ENCODE data around the gene GMDS.

The GMDS gene

GRCh38 chr6:1868561-1869261 lies 376.7 kb downstream of the GMDS start:
- no peak for DNase-seq (ENCODE audit: low read depth in 2 of 2)
- no peak overlapping the region for H3K4me3 ChIP-seq (replicated peaks in 1 of 2; ENCODE audit: low read depth in 2 of 2, low read length in 2 of 2)
- no peak for TF ChIP-seq CTCF (IDR thresholded peaks at IDR 0.05; ENCODE audit: low read depth, low read length)

GRCh38 chr6:1867197-1867596 lies 378.2 kb downstream of the GMDS start:
- TF ChIP-seq CTCF (IDR thresholded peaks at IDR 0.05; ENCODE audit: low read depth, low read length): no peak
- no peak for DNase-seq (ENCODE audit: low read depth in 2 of 2)
- no peak overlapping the region for H3K4me3 ChIP-seq (replicated peaks in 1 of 2; ENCODE audit: low read depth in 2 of 2, low read length in 2 of 2)

GRCh38 chr6:1865585-1865984 lies 379.8 kb downstream of the GMDS start:
- H3K4me3 ChIP-seq (replicated peaks in 1 of 2; ENCODE audit: low read depth in 2 of 2, low read length in 2 of 2): no peak overlapping the region
- DNase-seq (ENCODE audit: low read depth in 2 of 2): no peak
- no peak for TF ChIP-seq CTCF (IDR thresholded peaks at IDR 0.05; ENCODE audit: low read depth, low read length)

GRCh38 chr6:1864496-1864895 lies 380.9 kb downstream of the GMDS start:
- no peak for TF ChIP-seq CTCF (IDR thresholded peaks at IDR 0.05; ENCODE audit: low read depth, low read length)
- no peak for DNase-seq (ENCODE audit: low read depth in 2 of 2)
- no peak overlapping the region for H3K4me3 ChIP-seq (replicated peaks in 1 of 2; ENCODE audit: low read depth in 2 of 2, low read length in 2 of 2)

GRCh38 chr6:1862411-1862810 lies 383.0 kb downstream of the GMDS start:
- no peak overlapping the region for H3K4me3 ChIP-seq (replicated peaks in 1 of 2; ENCODE audit: low read depth in 2 of 2, low read length in 2 of 2)
- no peak for TF ChIP-seq CTCF (IDR thresholded peaks at IDR 0.05; ENCODE audit: low read depth, low read length)
- DNase-seq (ENCODE audit: low read depth in 2 of 2): no peak

- no peak for TF ChIP-seq CTCF (IDR thresholded peaks at IDR 0.05; ENCODE audit: low read depth, low read length)
- DNase-seq (ENCODE audit: low read depth in 2 of 2): no peak
- no peak overlapping the region for H3K4me3 ChIP-seq (replicated peaks in 1 of 2; ENCODE audit: low read depth in 2 of 2, low read length in 2 of 2)
These were observed 384.6 kb downstream of the GMDS start for GRCh38 chr6:1860756-1861348.
